ENCODE results near the gene SYNPO. TPM values are rescaled to one million over a fixed set of nuclear protein-coding genes. Genes with fewer than 3 reads are reported as not detected.

Gene SYNPO
- total RNA-seq, 1 experiment from 2014 or later, result not detected

DNA sequence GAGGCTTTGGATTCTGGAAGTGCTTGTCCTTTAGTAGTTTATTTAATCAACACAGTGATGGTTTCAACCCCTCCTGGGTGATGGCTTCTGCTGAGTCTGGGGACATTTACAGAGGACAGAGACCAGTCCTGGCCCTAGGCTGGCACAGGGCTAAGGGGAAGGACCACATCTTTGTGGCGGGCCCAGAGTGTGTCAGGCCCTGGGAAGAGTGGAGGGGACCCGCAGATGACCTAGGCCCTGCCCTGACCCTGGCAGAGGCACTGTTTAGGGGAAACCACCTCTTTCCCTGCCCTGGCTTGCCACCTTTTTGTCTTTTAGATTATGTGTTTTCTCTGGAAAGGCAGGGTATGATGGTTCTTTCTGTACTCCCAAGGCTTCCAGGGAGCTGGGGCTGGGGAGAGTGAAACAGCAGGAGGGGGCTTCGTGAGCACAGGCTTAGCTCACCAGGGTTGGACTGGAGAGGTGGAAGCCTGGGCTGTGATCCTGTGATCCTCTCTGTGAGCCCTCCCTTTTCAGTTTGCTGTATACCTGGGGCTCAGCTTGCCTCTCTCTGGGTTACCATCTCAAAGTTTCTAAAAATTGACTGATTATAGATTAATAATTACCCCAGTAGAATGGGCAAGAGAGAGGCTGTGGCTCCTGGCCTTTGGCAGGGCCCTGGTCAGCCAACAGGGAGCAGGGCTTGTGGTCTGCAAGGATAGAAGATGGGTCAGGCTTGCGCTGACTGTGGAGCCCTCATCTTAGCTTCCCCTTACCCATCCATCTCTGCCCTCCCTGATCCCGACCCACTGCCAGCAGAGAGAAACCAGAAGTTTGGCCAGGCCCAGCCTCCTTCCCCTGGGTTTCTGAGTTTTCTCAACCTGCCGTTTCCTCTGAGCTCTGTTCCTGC, 1.7 kb upstream of the SYNPO start:
- H3K9ac ChIP-seq (ENCODE audit: low read length), result no peak overlapping the region
- H3K4me3 ChIP-seq (ENCODE audit: low read length), result no peak overlapping the region
- H4K20me1 ChIP-seq (ENCODE audit: insufficient read depth, low read depth, low read length), result no peaks in the 10 kb centered on the region
- no peak overlapping the region for H3K4me2 ChIP-seq (ENCODE audit: low read depth, low read length, poor library complexity, severe bottlenecking)
- H3K9me3 ChIP-seq (ENCODE audit: low read length), result no peaks in the 10 kb centered on the region
- no peak overlapping the region for H3K27ac ChIP-seq (ENCODE audit: low read length)
- no peaks in the 10 kb centered on the region for H3K27me3 ChIP-seq (ENCODE audit: low read length)
- H2AFZ ChIP-seq (ENCODE audit: low read length), result no peak overlapping the region
- no peaks in the 10 kb centered on the region for H3K9me2 ChIP-seq (replicated peaks; ENCODE audit: insufficient read depth, low read length)
- no peak for DNase-seq
- H3K79me2 ChIP-seq (ENCODE audit: low read length), result no peaks in the 10 kb centered on the region
- H3K4me1 ChIP-seq (ENCODE audit: low read length), result no peaks in the 10 kb centered on the region
- H3K36me3 ChIP-seq (ENCODE audit: insufficient read depth, low read length), result no peaks in the 10 kb centered on the region

DNA sequence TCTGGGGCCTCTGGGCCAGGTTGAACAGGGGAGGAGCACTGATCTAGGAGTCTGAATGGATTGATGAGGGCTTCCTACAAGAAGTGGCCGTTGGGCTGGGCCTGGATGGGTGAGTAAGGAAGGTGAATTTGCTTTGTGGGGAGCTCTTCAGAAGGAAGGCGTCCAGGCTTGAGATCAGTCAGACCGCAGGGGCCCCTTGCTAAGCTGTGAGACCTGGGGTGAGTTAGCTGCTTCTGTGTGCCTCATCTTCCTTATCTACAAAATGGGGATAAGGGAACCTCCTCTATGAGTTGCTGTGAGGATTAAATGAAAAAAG, 1.1 kb upstream of the SYNPO start:
- no peak for DNase-seq
- Histone ChIP-seq H3K9me2 (replicated peaks; ENCODE audit: insufficient read depth, low read length) (no peaks in the 10 kb centered on the region), H3K4me3 (ENCODE audit: low read length) (no peak overlapping the region), H3K27ac (ENCODE audit: low read length) (no peak overlapping the region), H3K4me2 (ENCODE audit: low read depth, low read length, poor library complexity, severe bottlenecking) (no peak overlapping the region), H2AFZ (ENCODE audit: low read length) (no peak overlapping the region), H3K9ac (ENCODE audit: low read length) (no peak overlapping the region), H3K9me3 (ENCODE audit: low read length) (no peaks in the 10 kb centered on the region), H3K36me3 (ENCODE audit: insufficient read depth, low read length) (no peaks in the 10 kb centered on the region), H3K79me2 (ENCODE audit: low read length) (no peaks in the 10 kb centered on the region), H3K27me3 (ENCODE audit: low read length) (no peaks in the 10 kb centered on the region), H3K4me1 (ENCODE audit: low read length) (no peaks in the 10 kb centered on the region), H4K20me1 (ENCODE audit: insufficient read depth, low read depth, low read length) (no peaks in the 10 kb centered on the region)

DNA sequence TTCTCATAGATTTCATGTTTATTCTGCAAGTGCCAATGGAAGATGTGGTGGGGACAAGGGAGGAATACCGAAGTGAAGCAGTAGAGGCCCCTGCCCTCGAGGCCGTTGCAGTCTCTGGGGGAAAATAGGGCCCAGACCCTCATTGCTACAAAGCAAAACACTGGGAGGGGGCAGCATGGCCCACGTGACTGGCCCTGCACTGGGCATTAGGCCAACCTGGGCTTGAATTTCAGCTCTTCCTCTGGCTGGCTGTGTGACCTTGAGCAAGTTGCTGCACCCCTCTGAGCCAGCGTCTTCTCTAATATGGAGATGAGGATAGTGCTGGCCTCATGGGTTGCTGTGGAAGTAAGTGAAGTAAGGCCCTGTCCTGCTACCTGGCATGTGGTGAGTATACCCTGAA, 709 bp upstream of the SYNPO start:
- no peaks in the 10 kb centered on the region for H3K4me1 ChIP-seq (ENCODE audit: low read length)
- no peak for DNase-seq
- H4K20me1 ChIP-seq (ENCODE audit: insufficient read depth, low read depth, low read length), result no peaks in the 10 kb centered on the region
- H3K4me2 ChIP-seq (ENCODE audit: low read depth, low read length, poor library complexity, severe bottlenecking), result no peak overlapping the region
- no peak overlapping the region for H3K4me3 ChIP-seq (ENCODE audit: low read length)
- H3K27me3 ChIP-seq (ENCODE audit: low read length), result no peaks in the 10 kb centered on the region
- H3K36me3 ChIP-seq (ENCODE audit: insufficient read depth, low read length), result no peaks in the 10 kb centered on the region
- H2AFZ ChIP-seq (ENCODE audit: low read length), result no peak overlapping the region
- no peak overlapping the region for H3K9ac ChIP-seq (ENCODE audit: low read length)
- H3K79me2 ChIP-seq (ENCODE audit: low read length), result no peaks in the 10 kb centered on the region
- no peaks in the 10 kb centered on the region for H3K9me3 ChIP-seq (ENCODE audit: low read length)
- no peak overlapping the region for H3K27ac ChIP-seq (ENCODE audit: low read length)
- H3K9me2 ChIP-seq (replicated peaks; ENCODE audit: insufficient read depth, low read length), result no peaks in the 10 kb centered on the region

DNA sequence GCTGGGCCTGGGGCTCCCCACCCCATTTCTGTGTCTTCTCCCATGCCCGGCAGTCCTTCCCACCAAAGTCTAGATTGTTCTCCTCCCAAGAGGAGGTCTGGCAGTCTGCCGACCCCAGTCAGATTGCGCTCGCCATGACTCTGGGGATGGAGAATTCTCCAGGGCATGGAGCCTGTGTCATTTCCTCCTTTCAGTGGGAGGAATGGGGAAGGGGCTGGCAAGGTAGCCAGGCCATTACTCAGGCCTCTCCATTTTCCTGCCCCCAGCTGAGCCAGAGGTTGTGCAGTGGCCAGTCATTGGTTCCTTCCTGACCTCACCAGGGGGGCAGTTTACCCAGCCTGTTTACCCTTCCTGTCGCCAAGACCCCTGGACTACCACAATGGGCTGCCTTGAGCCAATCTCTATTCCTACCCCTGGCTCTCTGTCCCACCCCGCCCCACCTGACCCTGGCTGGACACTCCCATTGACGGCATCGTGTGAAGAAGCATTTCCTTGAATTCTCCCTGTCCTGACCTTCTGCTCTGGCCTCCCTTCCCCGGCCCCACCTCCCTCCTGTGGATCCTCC, 628 bp downstream of the SYNPO start:
- Histone ChIP-seq H3K4me3 (ENCODE audit: low read length) (no peak overlapping the region), H3K4me1 (ENCODE audit: low read length) (no peaks in the 10 kb centered on the region), H3K79me2 (ENCODE audit: low read length) (no peaks in the 10 kb centered on the region), H3K4me2 (ENCODE audit: low read depth, low read length, poor library complexity, severe bottlenecking) (no peak overlapping the region), H3K27ac (ENCODE audit: low read length) (no peak overlapping the region), H3K27me3 (ENCODE audit: low read length) (no peaks in the 10 kb centered on the region), H2AFZ (ENCODE audit: low read length) (no peak overlapping the region), H3K9me3 (ENCODE audit: low read length) (no peaks in the 10 kb centered on the region), H3K9ac (ENCODE audit: low read length) (no peak overlapping the region), H3K36me3 (ENCODE audit: insufficient read depth, low read length) (no peaks in the 10 kb centered on the region), H3K9me2 (replicated peaks; ENCODE audit: insufficient read depth, low read length) (no peaks in the 10 kb centered on the region), H4K20me1 (ENCODE audit: insufficient read depth, low read depth, low read length) (no peaks in the 10 kb centered on the region)
- no peak for DNase-seq

DNA sequence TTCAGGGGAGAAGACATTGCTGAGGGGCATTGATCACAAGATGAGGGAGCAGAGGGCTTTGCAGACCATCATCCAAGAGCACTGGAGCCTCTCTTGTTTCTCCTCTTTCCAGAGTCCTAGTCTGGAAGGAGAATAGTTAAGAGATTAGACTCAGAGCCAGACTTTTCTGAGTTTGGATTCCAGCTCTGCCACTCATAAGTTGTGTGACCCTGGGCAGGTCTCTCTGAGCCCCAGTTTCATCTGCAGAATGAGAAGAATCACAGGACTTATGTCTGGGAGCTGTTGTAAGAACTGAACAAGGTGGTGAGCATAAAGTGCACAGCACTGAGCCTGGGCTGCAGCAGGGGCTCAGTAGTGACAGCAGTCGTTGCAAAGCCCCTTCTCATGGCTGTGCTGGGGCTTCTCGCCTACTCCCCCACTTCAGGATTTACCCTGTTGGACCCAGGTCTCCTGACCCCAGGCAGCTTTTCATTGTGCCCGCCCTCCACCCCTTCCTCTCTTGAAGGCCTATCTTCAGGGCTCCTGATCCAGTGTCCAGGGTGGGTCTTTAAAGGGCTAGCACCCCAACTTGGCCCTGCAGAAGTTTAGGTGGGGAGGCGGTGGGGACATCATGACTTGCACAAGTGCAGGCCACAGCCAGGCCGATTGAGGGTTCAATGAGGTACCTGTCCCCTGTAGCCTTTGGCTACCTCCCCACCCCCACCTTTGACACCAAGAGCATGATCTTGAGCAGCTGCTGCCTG, 1.5 kb downstream of the SYNPO start:
- Histone ChIP-seq H3K79me2 (ENCODE audit: low read length) (no peaks in the 10 kb centered on the region), H3K9me2 (replicated peaks; ENCODE audit: insufficient read depth, low read length) (no peaks in the 10 kb centered on the region), H3K4me1 (ENCODE audit: low read length) (no peaks in the 10 kb centered on the region), H3K9ac (ENCODE audit: low read length) (no peak overlapping the region), H2AFZ (ENCODE audit: low read length) (no peak overlapping the region), H3K27me3 (ENCODE audit: low read length) (no peaks in the 10 kb centered on the region), H4K20me1 (ENCODE audit: insufficient read depth, low read depth, low read length) (no peaks in the 10 kb centered on the region), H3K27ac (ENCODE audit: low read length) (no peak overlapping the region), H3K4me2 (ENCODE audit: low read depth, low read length, poor library complexity, severe bottlenecking) (no peak overlapping the region), H3K9me3 (ENCODE audit: low read length) (no peaks in the 10 kb centered on the region), H3K36me3 (ENCODE audit: insufficient read depth, low read length) (no peaks in the 10 kb centered on the region), H3K4me3 (ENCODE audit: low read length) (no peak overlapping the region)
- DNase-seq, result no peak

DNA sequence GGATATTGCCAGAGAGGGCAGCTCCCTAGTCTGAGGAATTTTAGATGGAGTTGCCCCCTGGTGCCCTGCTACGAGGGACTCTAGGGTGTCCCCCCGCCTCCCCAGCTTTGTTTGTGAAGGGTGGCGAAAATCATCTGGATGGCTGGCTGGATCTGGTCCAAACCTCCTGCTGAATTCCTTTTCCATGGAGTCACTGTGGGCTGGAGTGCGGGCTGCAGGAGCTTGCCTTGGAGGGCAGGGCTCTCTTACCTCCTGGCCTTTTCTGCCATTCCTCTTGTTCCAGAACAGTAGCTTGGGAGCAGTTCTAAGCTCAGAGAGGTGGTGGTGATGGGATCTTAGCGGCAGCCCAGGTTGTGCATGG, 2.1 kb downstream of the SYNPO start:
- no peak overlapping the region for H3K9ac ChIP-seq (ENCODE audit: low read length)
- no peaks in the 10 kb centered on the region for H3K9me2 ChIP-seq (replicated peaks; ENCODE audit: insufficient read depth, low read length)
- H3K4me2 ChIP-seq (ENCODE audit: low read depth, low read length, poor library complexity, severe bottlenecking), result no peak overlapping the region
- H3K79me2 ChIP-seq (ENCODE audit: low read length), result no peaks in the 10 kb centered on the region
- no peaks in the 10 kb centered on the region for H3K36me3 ChIP-seq (ENCODE audit: insufficient read depth, low read length)
- no peaks in the 10 kb centered on the region for H4K20me1 ChIP-seq (ENCODE audit: insufficient read depth, low read depth, low read length)
- H3K9me3 ChIP-seq (ENCODE audit: low read length), result no peaks in the 10 kb centered on the region
- H3K4me1 ChIP-seq (ENCODE audit: low read length), result no peaks in the 10 kb centered on the region
- H2AFZ ChIP-seq (ENCODE audit: low read length), result no peak overlapping the region
- H3K27ac ChIP-seq (ENCODE audit: low read length), result no peak overlapping the region
- DNase-seq, result no peak
- no peak overlapping the region for H3K4me3 ChIP-seq (ENCODE audit: low read length)
- H3K27me3 ChIP-seq (ENCODE audit: low read length), result no peaks in the 10 kb centered on the region

DNA sequence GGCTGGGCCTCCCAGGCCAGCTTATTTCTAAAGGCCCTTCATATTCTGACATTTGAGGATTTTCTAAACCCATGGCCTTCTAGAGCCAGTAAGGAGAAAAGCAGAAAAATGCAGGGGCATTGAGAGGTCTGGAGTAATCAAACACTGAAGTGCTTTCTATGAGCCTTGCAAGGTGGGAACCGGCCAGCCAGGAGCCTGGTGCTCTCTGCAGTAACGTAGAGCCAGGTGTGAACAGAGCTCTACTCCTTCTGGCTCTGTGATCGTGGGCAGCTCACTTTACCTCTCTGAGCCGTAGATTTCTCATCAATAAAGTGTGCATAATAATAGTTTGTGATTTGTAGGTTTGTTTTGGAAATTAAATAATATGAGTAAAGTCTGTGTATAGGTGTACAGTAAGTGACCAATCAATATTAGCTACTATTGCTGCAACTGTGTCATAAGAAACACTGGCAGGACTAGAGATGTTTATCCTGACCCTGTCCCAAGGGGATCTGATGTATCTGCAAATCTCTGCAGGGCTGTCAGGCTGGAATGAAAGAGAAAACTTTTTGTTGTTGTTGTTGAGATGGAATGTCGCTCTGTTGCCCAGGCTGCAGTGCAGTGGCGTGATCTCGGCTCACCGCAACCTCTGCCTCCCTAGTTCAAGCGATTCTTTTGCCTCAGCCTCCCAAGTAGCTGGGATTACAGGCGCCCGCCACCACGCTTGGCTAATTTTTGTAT, 2.7 kb downstream of the SYNPO start:
- no peaks in the 10 kb centered on the region for H4K20me1 ChIP-seq (ENCODE audit: insufficient read depth, low read depth, low read length)
- H3K4me3 ChIP-seq (ENCODE audit: low read length), result no peak overlapping the region
- no peak for DNase-seq
- no peaks in the 10 kb centered on the region for H3K79me2 ChIP-seq (ENCODE audit: low read length)
- no peak overlapping the region for H3K4me2 ChIP-seq (ENCODE audit: low read depth, low read length, poor library complexity, severe bottlenecking)
- no peak overlapping the region for H2AFZ ChIP-seq (ENCODE audit: low read length)
- no peaks in the 10 kb centered on the region for H3K9me3 ChIP-seq (ENCODE audit: low read length)
- H3K27ac ChIP-seq (ENCODE audit: low read length), result no peak overlapping the region
- no peaks in the 10 kb centered on the region for H3K9me2 ChIP-seq (replicated peaks; ENCODE audit: insufficient read depth, low read length)
- H3K27me3 ChIP-seq (ENCODE audit: low read length), result no peaks in the 10 kb centered on the region
- H3K9ac ChIP-seq (ENCODE audit: low read length), result no peak overlapping the region
- no peaks in the 10 kb centered on the region for H3K36me3 ChIP-seq (ENCODE audit: insufficient read depth, low read length)
- H3K4me1 ChIP-seq (ENCODE audit: low read length), result no peaks in the 10 kb centered on the region

DNA sequence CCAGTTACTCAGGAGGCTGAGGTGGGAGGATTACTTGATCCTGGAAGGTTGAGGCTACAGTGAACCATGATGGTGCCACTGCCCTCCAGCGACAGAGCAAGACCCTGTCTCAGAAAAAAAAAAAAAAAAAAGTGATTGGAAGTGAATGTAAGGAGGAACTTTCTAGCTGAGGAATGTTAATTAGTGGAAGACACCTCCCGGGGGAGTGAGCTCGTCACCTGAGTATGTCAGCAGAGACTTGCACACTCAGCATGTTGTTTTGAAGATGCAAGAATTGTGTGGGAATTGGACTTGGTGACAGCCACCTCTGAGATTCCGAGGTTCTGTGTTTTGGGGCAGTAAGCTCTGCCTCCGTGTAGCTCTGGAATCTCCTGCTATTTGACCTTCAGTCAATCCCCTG, 3.6 kb downstream of the SYNPO start:
- H3K9me2 ChIP-seq (replicated peaks; ENCODE audit: insufficient read depth, low read length), result no peaks in the 10 kb centered on the region
- no peak overlapping the region for H3K4me2 ChIP-seq (ENCODE audit: low read depth, low read length, poor library complexity, severe bottlenecking)
- no peak overlapping the region for H3K4me3 ChIP-seq (ENCODE audit: low read length)
- H3K27me3 ChIP-seq (ENCODE audit: low read length), result no peaks in the 10 kb centered on the region
- no peaks in the 10 kb centered on the region for H4K20me1 ChIP-seq (ENCODE audit: insufficient read depth, low read depth, low read length)
- no peak overlapping the region for H3K27ac ChIP-seq (ENCODE audit: low read length)
- no peak overlapping the region for H3K9ac ChIP-seq (ENCODE audit: low read length)
- no peaks in the 10 kb centered on the region for H3K9me3 ChIP-seq (ENCODE audit: low read length)
- H3K36me3 ChIP-seq (ENCODE audit: insufficient read depth, low read length), result no peaks in the 10 kb centered on the region
- H3K4me1 ChIP-seq (ENCODE audit: low read length), result no peaks in the 10 kb centered on the region
- H2AFZ ChIP-seq (ENCODE audit: low read length), result no peak overlapping the region
- H3K79me2 ChIP-seq (ENCODE audit: low read length), result no peaks in the 10 kb centered on the region
- DNase-seq, result no peak

Measured in Karpas-422 (cell line).